Measurements from ENCODE around the gene FAH.
A peak's percentile ranks its signal among the peaks of the same experiment; 100 is the strongest.
"Not testable (repeated sequence)": the region's sequence is repeated elsewhere in the genome, so short reads cannot be mapped to it uniquely, and the experiment has no call there.

Gene FAH

DNA sequence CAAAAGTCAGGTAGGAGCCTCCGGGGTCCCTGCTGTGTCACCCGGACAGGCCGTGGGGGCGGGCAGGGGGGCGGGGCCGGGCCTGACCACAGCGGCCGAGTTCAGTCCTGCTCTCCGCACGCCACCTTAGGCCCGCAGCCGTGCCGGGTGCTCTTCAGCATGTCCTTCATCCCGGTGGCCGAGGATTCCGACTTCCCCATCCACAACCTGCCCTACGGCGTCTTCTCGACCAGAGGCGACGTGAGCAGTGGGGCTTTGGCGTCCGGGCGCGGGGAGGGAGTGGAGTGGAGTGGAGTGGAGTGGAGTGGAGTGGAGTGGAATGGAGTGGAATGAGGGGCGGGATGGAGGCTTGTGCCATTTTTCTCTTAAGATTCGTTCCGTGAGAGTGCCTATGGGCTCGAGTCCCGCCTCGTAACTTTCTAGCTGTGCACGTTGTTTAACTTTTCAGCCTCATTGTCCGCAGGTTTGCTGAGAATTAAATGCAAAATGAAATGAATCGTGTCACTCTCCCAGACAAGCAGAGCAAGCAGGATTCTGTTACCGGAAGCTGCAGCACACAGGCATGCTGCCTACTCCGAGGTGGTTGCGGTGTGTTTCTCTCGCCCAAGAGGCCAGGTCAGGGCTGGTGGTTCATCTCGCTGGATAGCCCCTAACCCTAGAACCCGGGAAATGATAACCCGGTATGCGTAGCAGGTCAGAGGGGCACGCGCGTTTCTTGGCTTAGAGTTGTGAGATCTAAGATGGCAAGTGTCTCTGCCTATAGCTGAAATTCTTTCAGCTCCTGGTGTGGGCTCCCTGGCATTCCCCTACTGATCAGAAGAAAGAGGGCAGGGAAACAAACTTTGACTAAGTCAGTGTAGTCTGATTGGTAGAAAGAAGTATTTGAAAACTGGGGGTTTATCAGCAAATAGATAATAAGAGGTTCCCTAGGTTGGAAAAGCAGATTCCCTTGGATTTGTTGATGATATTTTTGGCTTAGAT lies at the start of gene FAH:
FAH (plus strand) TSS at position 104 of the 981 bp plus-strand sequence; CDS start at position 160, 56 bp downstream.
- in situ Hi-C loops (cut with MboI; ENCODE audit: low pct_unique_long_range_greater_than_20kb, low sequenced_read_pairs) = loop anchor here (25.0 kb wide), 1 partner anchor 266 kb away; the partner anchor contains the start of gene MTHFS
- peak; percentile 80 for DNase-seq

DNA sequence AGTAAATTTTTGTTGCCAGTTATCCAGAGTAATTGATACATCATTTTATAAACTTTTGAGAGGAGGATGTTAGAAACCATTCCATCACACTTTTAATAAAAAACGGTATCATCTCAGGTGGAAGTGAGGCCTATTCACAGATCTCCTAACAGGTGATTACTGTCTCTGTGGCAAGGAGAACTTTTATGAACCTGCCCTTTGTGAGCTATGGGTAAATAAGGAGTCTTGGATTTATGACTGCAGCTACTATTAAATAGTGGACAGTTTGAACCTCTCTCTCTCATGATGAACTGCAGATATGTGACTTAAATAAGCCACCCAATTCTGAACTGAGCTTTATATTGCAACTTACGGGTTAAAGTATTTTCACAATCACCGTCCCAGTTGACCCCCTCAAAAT lies 47.6 kb upstream of the FAH start:
- in situ Hi-C loops (cut with MboI; ENCODE audit: low pct_unique_long_range_greater_than_20kb, low sequenced_read_pairs) = no loop called here
- DNase-seq = no peak

DNA sequence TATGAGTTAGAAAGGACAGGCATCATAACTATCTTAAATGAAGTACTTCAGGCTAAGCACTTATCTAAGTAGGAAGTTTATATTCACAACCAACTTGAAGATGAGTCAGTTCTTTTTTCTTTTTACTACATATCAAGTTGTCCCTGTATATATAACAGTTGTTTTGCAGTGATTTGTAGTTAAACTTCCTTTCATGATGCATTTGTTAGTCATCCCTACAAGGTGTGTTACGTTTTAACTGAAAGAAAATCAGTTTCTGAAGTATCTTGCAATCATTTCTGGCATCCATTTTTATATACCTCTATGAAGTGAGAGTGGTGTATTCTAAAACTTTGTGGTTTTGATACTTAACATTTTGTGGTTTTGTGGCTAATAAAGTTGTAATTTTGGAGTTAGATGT lies 47.2 kb upstream of the FAH start:
- DNase-seq = no peak
- in situ Hi-C loops (cut with MboI; ENCODE audit: low pct_unique_long_range_greater_than_20kb, low sequenced_read_pairs) = no loop called here

DNA sequence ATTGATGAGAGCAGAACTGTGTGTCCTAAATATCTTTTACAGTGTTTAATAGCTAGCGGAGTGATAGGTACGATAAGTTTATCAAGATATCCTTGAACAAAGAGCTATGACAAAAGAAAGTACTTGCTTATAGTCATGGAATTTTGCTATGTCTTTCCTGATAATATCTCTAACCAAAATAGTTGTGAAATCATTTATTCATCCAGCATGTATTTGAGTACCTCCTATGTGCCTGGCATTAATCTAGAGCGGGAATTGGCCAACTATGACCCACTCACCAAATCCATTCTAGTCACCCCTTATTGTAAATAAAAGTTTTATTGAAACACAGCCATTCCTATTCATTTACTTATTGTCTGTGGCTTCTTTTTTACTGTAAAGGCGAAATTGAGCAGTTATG lies 46.7 kb upstream of the FAH start:
- DNase-seq = no peak
- in situ Hi-C loops (cut with MboI; ENCODE audit: low pct_unique_long_range_greater_than_20kb, low sequenced_read_pairs) = no loop called here

DNA sequence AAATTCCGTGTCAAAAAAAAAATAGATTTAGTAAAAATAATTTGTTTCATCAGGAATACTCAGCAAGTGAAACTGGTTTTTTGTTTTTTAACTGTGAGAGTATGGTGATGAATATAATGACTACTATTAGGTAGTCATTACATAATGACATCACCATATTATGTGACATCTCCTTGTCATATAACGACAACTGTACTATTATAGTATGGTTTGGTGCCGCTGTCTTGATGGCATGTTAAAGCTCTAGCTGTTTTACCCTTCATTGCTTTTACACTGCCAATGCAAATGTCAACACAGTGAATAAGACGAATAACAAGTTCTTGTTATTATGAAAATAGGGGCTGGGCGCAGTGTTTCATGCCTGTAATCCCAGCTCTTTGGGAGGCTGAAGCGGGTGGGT lies 45.6 kb upstream of the FAH start:
- in situ Hi-C loops (cut with MboI; ENCODE audit: low pct_unique_long_range_greater_than_20kb, low sequenced_read_pairs) = no loop called here
- DNase-seq = no peak

DNA sequence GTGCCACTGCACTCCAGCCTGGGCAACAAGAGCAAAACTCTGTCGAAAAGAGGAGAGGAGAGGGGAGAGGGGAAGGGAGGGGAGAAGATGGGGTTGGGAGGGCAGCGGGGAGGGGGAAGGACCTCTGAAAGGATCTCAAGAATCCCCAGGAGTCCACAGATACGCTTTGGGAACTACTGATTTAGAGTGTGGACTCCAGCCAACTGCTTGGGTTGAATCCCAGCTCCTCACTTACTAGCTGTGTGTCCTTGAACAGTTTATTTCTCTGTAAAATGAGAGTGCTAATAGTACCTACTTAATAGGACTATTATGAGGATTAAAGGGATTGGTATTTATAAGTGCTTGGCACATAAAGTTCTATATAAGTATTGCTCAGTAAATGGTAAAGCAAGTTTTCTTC lies 45.0 kb upstream of the FAH start:
- no peak for DNase-seq
- in situ Hi-C loops (cut with MboI; ENCODE audit: low pct_unique_long_range_greater_than_20kb, low sequenced_read_pairs) = no loop called here

DNA sequence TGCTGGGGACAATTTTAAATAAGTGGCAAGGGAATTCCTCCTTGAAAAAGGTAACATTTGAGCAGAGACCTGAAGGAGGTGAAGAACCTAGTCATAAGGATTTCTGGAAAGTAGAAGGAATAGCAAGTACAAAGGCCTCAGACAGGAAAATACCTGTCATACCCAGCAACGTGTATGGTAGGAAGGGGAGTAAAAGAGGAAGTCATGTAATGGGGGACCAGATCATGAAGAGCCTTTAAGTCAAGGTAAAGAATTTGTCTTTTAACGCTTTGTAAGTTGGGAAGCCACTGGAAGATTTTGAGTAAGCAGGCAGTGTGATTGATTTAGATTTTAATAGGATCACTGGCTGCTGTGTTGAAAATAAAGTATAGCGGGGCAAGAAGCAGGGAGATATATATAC lies 43.4 kb upstream of the FAH start:
- in situ Hi-C loops (cut with MboI; ENCODE audit: low pct_unique_long_range_greater_than_20kb, low sequenced_read_pairs) = no loop called here
- peak; percentile 49 for DNase-seq

DNA sequence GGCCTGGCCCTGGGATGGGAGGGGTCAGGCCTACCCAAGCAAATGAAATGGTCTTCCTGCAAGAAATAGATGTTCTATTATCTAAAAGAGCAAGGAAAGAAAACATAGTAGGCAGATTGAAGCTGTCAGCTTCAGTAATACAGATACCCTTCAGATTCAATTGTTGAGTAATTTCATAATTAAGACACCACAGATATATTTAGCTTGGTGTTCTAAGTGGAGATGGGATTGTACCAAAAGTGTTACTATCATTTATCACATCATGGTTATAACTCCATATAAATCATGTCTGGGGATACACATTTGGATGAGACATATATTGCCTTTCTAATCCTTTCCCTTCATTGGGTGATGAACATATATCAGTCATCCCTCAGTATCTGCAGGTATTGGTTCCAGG lies 41.9 kb upstream of the FAH start:
- in situ Hi-C loops (cut with MboI; ENCODE audit: low pct_unique_long_range_greater_than_20kb, low sequenced_read_pairs) = no loop called here
- no peak for DNase-seq

DNA sequence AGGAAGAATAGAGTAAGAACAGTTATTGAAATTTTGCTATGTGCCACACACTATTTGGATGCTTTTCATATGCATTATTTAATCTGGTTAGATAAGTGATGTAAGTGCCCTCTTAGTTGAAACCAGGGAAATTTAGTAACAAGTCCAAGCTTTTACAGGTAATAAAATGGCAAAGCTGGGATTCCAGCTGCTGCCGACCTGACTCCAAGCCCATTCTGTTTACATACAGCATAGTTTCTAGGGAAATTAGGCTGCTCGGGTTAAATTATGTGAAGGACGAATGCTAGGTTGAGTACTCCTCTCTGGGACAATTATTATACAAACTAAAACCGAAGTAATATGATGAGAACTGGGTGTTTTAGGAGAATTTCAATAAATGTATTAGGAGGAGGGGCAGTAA lies 38.7 kb upstream of the FAH start:
- in situ Hi-C loops (cut with MboI; ENCODE audit: low pct_unique_long_range_greater_than_20kb, low sequenced_read_pairs) = no loop called here
- no peak for DNase-seq

DNA sequence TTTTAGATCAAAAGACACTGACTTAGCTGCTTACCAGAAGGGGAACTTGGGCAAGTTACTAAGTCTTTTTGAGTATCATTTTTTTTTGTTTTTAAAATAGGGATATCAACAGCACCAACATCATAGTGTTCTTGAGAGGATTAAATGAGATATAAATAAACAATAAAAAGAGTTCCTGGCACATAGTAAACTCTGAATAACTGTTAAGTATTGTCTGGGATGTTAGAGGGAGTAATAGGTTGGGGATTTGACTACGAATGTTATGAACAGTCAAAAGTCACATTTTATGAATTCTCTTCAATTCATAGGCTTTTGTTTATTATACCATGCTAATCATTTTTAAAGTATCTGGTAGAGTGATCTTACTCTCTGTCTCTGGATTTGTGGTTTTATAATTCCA lies 37.8 kb upstream of the FAH start:
- DNase-seq = no peak
- in situ Hi-C loops (cut with MboI; ENCODE audit: low pct_unique_long_range_greater_than_20kb, low sequenced_read_pairs) = no loop called here

DNA sequence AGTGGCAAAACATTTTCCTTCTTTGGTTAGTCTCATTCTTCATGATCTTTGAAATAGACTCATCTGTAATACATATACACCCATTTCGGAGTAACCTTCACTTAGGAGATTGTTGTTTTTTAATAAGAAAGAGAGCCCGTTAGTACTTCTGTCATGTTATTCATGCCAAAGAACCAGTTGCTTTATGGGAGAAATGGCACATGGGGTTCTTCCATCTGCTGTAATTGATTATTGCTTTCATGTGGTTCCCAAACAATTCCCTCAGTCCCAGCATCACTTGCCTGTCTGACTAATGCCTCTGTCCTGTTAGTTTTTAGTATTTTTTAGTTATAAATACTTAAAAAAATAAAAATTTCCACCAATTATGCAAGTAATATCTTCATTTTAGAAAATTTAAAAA lies 33.8 kb upstream of the FAH start:
- in situ Hi-C loops (cut with MboI; ENCODE audit: low pct_unique_long_range_greater_than_20kb, low sequenced_read_pairs) = no loop called here
- DNase-seq = no peak

DNA sequence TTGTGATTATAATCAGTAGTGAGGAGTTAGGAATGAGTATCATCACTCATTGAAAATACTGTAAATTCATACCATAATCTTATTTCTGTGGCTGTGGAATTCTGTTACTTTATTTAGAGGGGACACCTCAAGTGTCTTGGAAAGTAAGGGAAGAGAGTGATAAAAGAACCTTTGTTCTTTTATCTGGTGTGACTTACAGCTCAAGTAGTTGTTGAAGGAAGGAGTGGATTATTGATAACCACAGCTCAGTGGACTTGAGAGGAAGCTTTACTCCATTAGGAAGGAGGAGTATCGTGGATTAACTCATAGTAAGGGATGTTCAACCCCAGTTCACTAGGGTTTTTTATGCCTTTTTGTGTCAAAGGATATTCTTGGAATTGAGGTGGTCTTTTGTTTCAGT lies 32.2 kb upstream of the FAH start:
- DNase-seq = no peak
- in situ Hi-C loops (cut with MboI; ENCODE audit: low pct_unique_long_range_greater_than_20kb, low sequenced_read_pairs) = no loop called here

DNA sequence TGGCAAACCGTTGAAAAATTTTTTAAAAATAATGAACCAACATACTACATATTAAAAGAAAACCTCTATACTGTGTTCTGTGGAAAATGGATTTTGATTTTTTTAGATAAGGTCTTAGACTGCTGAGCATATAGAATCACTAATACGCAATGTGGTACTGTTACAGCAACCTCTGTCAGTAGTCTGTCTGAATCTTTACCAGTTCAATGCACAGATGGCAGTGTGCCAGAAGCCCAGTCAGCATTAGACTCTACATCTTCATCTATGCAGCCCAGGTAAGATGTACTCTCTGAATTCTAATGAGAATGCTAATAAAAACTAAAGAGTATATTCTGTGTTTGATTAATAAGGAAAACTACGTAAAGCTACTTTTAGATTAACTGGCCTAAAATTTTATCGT lies 31.3 kb upstream of the FAH start:
- no peak for DNase-seq
- in situ Hi-C loops (cut with MboI; ENCODE audit: low pct_unique_long_range_greater_than_20kb, low sequenced_read_pairs) = no loop called here

DNA sequence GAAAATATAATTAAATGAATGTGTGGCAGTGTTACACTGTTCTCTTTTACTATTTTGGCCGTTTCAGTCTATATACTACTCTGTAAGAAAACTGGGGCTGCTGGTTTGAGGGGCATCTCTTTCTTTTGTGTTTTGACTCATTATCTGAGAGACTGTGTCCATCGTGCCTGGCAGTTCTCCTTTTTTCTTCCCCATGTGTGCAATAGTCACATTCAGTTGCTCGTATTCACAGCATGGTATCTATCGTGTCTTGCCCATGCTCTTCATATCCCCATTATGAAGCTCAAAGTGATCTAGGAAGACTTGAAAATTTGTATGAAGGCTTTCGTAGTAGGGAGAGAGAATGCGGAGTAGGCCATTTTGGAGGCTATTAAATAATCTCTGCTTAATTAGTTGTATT lies 29.8 kb upstream of the FAH start:
- in situ Hi-C loops (cut with MboI; ENCODE audit: low pct_unique_long_range_greater_than_20kb, low sequenced_read_pairs) = no loop called here
- DNase-seq = peak; percentile 56

DNA sequence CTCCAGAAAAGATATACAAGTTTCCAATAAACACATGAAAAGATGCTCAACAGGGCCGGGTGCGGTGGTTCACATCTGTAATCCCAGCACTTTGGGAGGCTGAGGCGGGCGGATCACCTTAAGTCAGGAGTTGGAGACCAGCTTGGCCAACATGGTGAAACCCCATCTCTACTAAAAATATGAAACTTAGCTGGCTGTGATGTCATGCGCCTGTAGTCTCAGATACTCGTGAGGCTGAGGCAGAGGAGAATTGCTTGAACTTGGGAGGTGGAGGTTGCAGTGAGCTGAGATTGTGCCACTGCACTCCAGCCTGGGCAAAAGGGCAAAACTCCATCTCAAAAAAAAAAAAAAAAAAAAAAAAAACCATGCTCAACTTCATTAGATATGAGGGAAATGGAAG lies 25.5 kb upstream of the FAH start:
- in situ Hi-C loops (cut with MboI; ENCODE audit: low pct_unique_long_range_greater_than_20kb, low sequenced_read_pairs); DNase-seq: not testable (repeated sequence)

DNA sequence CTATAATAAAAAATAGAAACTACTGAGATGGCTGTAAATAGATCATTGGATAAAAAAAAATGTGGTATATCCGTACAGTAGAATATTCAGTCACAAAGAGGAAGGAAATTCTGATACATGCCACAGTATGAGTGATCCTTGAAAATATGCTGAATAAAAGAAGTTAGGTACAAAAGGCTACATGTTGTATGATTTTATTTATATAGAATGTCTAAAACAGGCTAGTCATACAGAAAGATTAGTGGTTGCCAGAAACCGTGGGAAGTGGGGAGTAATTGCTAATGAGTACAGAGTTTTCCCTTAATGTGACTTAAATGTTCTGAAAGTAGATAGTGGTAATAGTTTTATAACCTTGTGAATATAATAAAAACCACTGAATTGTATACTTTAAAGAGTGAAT lies 24.9 kb upstream of the FAH start:
- in situ Hi-C loops (cut with MboI; ENCODE audit: low pct_unique_long_range_greater_than_20kb, low sequenced_read_pairs) = no loop called here
- no peak for DNase-seq

DNA sequence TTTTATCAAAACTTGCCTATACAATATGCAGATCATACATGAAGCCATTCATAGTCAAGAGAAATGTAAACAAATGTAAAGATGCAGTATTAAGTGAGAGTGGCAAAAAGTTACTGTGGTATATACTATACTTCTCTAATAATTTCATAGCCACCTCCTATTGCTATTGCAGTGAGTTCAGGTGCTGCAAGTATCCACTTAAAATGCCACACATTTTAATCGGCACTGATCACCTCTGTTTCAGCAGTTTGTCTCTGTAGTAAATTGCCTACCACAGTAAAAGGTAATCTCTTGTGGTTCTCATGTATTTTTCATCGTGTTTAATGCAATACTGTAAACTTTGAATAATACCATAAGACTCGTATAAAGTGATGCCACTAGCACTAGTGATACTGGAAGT lies 20.4 kb upstream of the FAH start:
- in situ Hi-C loops (cut with MboI; ENCODE audit: low pct_unique_long_range_greater_than_20kb, low sequenced_read_pairs) = no loop called here
- DNase-seq = no peak

DNA sequence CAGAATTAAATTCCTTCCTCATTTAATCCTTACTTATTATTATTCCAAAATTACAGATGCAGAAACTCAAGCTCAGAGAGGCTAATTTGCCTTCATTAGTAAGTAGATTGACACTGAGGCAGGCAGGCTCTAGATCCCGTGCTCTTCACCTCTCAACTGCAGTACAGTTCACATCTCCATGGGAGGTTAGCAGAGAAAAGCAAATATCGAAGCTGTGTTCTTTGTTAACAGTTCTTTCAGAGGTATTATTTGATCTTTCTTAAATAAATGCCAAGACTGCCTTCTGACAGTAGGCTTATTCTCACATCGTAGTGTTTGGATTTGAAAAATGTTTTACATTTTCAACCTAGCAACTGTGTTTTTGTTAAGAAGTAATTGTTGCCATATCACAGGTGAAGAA lies 15.9 kb upstream of the FAH start:
- no peak for DNase-seq
- in situ Hi-C loops (cut with MboI; ENCODE audit: low pct_unique_long_range_greater_than_20kb, low sequenced_read_pairs) = no loop called here

DNA sequence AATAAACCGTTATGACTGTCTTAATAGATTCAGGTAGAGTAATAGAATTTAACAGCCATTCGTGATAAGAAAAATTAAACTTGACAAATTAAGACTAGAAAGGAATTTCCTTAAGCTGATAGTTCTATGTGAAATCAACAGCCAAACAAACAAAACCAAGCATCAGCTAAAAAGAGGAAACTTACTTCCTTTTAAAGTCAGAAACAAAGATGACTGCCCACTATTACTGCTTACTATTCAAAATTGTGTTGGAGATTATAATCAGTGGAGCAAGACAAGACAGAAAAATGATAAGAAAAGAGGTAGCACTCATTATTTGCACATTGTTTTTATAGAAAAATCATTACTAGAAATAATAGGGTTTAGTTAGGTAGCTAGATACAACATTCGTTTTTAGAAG lies 13.8 kb upstream of the FAH start:
- no peak for DNase-seq
- in situ Hi-C loops (cut with MboI; ENCODE audit: low pct_unique_long_range_greater_than_20kb, low sequenced_read_pairs) = no loop called here

DNA sequence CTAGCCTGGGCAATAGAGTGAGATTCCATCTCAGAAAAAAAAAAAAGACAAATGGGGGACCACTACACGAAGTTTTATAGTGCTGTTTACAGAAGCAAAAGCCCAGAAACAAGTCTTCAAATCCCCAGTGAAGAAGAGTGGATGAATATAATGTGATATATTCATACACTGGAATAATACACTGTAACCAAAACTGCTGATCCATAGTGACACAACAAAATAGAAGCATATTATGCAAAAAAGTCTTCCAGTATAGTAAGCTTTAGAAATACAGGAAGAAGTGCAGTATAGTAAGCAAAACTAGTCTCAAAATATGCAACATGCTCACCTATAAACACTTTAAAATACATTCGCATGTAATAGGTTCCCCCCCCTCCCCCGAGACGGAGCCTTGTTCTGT lies 11.9 kb upstream of the FAH start:
- in situ Hi-C loops (cut with MboI; ENCODE audit: low pct_unique_long_range_greater_than_20kb, low sequenced_read_pairs) = no loop called here
- no peak for DNase-seq
